Fibroblast of skin of scalp (primary cell): ENCODE measurements around the gene MAPKBP1.
A peak's percentile ranks its signal among the peaks of the same experiment; 100 is the strongest.

Source experiments
- DNase-seq: peaks from one replicate; pipeline ENCODE4 v3.0.0-alpha.2; 2013

Gene MAPKBP1

DNA sequence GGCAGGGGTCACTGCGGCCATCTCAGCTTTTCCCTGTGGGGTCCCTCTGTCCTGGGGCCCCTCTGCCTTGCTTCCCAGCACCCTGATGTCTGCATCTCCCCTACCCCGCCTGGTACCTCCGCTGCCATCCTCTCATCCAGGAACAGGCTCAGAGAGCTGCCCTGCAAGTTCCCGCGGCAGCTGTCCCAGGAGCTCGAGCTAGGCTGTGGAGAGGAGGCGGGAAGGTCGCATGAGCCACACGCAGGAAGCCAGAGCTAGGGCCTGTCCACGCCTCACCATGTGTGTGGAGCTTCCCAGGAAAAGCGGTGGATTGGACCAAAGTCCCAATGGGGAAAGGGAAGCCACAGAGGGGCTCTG lies 76.9 kb downstream of the MAPKBP1 start:
- no peak for DNase-seq

DNA sequence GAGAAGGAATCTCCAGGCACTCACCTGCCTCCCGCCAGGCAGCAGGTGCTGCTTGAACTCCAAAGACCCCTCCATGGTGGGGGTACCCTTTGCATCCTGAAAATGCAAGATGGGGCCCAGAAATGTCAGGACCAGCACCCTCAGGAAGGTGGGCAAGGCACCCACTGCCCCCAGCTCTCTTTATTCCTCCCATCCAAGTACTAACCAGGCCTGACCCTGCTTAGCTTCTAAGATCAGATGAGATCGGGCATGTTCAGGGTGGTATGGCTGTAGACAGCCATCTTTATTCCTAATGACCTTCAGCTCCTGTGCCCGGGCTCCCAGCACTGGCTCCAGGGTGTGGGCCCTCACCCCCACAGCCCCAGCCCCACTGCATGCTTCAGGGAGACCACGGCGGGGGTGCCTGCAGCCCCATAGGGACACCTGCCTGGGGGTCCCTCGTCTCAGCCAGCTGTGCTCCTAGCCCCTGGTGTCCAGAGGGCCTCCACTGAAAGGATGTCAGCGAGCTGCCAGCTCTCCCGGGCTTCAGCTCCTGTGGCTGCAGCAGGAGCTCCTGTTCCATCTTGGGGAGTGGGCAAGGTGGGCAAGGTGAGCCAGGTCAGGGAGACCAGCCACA lies 77.6 kb downstream of the MAPKBP1 start:
- DNase-seq: no peak

DNA sequence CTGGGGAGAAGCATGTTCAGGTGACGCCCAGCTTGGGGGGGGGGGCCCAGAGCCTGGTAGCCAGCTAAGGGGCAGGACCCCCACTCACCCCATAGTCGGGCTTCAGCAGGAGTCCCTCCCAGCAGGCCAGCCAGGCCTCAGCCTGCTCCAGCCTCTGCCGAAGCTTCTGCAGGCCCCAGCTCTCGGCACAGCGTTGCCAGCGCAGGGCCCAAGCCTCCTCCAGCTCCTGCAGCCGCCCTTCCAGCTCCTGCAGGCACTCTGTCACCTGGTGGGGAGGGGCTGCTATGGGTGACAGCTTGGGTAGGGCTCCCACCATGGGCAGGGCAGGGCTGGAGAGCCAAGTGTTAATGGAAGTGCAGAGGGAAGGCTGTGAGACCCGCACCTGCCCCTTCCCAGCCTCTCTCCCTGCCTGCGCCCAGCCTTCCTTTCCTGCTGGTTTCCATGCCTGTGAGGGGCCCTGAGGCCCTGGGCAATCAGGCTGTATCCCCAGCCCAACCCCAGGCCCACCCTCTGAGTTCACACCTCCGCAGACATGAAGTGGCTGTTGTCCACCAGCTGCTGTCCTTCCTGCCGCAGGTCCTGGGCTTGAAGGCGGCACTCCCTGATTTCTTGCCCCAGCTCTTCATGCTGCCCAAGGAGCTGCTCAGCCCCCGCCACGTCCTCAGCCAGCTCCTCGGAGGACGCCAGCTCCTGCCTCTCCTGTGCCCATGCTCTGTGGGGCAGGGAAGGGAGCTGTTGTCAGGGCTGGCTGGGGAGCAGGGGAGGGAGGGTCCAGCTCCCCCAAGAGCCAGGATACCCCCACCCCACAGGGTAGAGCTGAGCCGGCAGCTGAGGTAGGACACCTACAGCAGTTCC lies 78.7 kb downstream of the MAPKBP1 start:
- no peak for DNase-seq

DNA sequence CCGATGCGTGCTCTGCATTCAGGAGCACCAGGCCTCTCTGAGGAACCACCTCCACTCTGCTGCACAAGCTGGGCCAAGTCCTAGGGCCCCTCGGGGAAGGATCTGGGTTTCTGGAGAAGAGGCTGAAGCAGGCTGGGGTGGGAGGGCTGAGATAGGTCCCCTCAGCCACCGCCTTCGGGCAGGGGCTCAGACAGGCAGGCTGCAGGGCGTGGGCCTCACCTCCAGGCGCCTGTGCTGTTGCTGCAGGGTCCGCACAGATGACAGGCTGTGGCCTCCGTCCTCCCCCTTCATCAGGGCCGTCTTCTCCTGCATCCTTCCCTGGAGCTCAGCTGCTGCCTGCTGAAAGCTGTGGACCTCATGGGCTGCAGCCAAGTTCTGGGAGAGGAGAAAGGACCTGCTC lies 79.5 kb downstream of the MAPKBP1 start:
- no peak for DNase-seq

DNA sequence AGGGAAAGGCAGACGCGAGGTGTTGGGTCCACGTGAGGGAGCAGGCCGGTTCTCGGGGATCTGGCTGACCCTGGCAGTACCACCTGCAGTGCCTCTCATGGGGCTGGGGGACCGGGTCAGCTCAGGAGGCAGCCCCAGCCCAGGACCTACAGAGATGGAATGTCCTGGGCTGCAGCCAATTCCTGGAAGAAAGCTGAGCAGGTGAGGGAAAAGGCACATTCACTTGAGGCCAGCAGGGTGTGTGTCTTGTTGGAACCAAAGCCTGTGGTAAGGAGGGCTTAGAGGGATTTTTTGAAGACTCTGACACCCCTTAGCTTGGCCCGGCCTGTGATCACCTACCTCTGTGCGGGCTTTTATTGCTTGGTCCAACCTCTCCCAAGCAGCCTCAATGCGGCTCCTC lies 80.2 kb downstream of the MAPKBP1 start:
- no peak for DNase-seq

DNA sequence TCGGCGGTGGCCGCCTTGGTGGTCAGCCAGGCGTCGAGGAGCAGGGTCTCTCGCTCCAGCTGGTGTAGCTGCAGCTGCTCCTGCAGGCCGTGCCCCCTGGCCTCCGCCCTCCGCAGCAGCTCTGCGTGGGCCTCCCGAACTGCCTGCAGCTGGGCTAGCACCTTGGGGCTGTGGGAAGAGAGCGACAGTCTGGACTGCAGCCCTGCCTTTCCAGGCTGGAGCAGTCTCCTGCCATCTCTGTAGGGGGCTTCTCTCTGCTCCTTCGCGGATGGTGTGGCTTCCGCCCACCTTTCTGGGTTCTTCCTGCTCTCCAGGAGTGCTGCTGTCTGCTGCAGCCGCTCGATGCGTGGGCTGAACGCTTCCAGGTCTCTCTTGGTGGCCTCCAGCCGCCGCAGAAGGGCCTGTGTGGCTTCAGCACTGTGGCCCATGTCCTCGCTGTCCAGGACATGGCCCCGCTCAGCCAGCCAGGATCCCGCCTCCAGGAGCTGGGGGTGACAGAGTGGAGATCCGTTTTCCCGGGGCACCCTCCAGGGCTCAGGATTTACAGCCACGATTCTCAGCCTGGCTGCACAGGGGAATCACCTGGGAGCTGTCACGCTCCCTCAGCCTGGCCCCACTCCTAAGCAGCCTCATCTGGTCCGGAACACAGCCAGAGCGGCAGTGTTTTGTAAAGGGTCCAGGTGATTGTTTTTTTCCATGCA lies 81.1 kb downstream of the MAPKBP1 start:
- no peak for DNase-seq

DNA sequence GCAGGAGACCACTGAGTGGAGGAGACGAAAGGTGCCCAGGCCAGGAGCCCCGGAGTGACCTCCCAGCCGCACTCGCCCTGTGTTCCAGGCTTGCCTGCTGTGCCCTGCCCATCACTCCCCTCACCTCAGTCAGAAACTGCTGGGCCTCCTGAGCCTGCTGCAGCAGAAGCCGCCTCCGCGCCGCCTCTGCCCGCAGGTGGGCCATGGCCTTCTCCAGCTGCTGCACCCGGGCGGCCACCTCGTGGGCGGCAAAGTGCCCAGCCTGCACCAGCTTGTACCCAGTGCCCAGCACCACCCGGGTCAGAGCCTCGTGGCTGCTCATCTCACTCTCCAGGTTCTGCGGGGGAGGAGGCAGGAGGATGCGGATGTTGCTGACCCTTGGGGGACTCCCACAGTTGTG lies 82.0 kb downstream of the MAPKBP1 start:
- no peak for DNase-seq

DNA sequence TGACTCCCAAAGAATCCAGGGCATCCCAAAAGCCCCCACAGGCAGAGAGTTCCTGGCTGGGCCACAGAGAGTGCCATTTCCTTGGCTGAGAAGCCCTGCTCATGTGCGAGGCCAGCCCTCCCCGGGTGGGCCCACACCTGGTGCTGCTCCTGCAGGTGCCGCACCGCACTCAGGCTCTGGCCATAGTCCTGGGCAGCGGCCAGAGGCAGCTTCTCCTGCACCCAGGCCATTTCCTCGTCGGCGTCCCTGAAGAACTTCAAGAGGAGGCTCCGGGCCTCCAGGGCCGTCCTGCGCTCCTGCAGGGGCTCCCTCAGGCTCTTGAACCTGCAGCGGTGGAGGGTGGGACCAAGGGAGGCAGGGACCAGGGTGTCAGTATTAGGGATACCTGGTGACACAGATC lies 82.4 kb downstream of the MAPKBP1 start:
- no peak for DNase-seq

DNA sequence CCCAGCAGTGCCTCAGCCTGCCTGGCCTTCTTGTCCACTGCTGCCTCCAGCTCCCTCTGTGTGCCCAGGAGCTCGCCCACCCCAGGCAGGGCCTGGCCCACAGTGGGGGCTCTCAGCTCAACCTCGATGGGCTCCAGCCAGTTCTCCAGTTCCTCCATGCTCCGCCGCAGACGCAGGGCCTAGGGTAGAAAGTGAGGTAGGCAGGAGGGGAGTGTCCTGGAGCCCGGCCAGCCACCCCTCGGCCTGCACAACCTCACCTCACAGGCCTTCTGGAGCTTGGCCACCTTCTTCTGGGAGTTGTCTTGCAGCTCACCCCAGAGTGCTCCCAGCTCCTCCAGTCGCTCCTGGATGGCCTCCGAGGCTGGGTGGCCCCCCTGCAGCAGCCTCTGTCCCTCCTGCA lies 83.0 kb downstream of the MAPKBP1 start:
- DNase-seq: no peak

DNA sequence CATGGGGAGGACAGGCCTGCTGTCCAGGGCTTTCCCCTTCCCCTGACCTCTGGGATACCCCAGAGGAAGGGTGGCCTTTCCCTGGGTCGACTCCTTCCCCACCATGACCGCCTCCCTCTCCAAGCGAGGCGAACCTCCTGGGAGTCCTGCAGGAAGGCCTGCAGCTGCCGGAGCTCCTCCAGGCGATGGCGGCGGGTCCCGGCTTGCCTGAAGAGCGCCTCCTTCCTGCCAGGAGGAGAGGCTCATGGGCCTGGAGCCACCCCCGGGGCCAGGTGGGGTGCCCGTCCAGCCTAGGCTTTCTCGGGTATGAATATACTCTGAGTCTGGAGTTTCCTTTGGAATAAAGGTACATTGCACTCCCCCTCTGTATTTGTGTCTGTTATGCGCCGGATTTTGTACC lies 84.5 kb downstream of the MAPKBP1 start:
- DNase-seq: no peak

DNA sequence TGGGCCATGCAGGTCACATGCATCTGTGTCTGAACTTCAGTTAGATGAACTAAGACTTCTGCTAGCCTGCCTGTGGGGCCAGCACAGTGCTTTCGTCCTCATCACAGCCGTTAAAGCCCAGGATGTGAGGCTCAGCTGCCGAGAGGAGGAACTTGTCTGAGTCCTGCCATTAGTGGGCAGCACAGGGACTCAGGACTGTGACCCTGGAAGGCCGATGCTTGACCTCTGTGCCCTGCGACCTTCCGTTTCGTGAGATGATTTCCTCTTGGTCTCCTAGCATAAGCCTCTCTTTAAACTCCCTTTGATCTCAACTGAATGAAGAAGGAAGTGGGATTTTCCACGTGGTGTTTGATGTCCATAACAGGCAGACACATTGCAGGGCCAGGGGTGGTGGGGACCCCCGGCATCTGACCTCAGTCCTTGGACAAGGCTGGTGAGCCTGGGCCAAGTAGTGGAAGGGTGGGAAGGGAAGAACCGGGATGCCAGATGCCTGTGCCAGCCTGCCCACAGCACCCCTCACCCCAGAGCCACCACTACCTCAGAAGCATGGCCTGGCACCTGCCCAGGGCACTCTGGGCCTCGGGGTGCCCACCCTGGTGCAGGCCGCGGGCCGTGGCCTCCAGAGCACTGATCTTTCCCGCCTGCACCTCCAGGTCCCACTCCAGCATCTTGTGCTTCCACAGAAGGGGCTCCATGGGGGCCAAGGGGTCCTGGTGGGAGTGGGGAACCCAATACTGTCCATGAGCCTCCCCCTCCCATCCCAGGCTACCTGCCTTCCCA lies 86.0 kb downstream of the MAPKBP1 start:
- no peak for DNase-seq

DNA sequence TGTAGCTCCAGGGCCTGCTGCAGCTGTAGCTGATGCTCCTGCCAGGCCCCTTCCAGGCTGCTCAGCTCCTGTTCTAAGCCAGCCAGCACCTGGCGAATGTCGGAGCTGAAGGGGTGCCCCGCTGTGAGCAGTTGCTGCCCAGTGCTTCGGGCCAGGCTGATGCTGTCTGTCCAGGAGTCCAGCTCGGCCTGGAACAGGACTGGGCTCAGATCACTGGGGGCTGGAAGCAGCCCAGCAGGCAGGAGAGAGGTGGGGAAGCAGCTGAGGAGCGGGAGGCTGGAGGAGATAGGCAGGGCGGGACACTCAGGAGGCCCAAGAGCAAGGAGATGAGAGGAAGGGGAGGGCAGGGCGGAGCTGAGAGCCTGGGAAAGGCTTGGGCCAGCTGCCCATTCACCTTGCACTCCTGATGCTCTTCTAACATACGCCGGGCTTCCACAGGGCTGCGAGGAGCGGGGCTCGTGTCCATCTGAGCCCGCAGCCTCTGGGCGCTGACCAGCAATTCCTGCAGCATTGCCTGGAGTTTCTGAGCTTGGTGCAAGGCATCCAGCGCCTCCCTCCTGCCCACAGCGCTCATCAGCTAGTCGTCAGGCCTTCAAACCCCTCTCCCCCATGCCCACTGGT lies 87.6 kb downstream of the MAPKBP1 start:
- DNase-seq: no peak

DNA sequence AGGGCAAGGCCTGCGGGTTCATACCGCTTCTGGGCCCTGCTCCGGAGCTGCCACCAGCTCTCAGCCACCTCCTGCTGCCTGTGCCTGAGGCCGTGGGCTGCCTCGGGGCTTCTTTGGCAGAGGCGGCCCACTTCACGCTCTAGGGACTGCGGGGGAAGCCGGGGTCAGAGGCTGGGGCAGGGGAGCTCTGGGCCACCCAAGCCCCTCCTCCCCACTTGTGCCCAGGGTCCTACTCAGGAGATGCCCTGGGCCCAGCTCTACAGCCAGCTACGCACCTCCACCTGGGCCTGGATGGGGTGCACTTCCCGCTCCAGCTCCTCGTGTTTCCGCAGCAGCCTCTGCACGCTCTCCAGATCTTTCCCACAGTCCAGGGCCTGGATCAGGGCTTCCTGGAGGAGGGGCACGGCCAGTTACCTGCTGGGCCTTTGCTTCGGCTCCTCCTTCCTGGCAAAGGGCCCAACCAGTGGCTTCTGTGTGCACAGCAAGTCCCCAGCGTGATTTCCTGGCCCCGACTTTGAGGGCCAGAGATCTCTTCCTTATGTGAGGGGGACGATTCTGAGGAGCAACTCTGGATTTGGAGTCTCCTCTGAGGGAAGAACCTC lies 88.3 kb downstream of the MAPKBP1 start:
- peak; percentile 5 for DNase-seq

DNA sequence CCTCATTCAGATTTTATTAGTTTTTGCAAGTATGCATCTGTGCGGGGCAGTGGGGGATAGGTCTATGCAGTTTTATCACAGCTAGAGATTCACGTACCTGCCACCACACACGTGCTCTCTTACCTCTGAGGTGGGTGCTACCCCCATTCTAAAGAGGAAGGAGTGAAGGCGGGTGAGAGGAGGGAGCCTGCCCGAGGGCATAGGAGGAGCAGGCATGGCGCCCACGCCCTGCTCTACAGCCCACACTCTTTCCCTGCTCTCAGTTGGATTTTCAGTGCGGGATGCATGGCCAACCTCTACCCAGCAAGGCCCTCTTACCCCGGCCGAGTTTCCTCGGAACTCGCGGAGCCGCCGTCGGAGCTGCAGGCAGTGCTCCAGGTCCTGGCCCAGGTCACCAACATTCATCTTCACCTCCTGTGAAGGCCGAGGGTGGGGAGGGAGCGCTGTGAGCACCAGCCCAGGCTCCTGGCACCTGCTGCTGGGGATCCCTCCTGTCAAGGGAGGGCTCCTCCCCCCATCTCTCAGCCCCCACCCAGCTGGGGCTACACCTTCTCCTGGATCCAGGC lies 91.3 kb downstream of the MAPKBP1 start:
- no peak for DNase-seq

DNA sequence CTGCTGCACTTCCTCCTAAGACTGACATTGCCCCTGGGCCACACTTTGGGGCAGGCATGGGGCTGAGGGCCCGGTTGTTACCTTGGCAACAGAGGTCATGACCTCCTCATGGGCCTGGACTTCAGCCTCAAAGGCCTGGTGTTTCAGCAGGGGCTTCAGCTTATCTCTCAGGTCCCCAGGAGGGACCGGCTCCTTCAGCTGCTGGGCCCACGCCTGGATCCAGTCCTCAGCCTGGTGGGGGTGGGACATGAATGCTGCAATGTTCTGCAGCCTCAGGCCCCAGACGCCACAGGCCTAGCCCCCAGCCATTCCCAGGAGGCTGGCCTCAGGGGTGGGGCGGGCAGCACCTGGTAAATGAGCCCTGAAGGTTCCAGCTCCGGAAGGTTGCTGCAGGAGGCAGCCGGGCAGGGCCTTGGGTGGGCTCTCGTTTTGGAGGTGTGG lies 92.0 kb downstream of the MAPKBP1 start:
- no peak for DNase-seq

DNA sequence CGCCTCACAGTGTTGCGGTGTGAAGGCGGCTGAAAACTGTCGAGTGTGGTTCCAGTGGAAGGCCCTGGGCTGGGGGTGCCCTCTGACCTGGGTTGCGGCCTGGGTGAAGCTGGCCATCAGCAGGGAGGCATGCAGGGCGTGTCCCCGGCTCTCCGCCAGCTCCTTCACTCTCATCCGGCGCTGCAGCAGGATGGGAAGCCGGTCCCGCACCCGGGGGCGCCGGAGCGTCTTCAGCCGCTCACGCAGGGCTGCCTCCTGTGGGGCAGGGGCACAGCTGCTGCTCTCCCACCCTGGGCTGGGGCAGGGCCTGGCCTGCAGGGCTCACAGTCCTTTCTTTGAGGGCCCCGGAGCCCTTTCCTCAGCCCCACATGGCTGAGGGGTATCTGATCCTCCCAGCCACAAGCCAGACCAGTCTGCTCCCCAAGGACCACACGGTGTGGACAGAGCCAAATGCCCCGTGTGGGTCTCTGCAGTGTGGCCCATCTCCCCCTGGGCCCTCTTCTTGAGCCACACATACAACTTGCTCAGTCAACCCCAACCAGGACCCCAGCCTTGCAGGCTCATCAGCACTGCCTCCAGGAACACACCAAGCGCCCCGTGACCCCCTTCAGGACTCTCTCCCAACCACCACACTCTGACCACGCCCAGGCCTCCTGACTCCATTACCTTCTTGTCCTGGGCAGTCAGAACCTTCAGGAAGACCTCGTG lies 92.7 kb downstream of the MAPKBP1 start:
- DNase-seq: no peak

DNA sequence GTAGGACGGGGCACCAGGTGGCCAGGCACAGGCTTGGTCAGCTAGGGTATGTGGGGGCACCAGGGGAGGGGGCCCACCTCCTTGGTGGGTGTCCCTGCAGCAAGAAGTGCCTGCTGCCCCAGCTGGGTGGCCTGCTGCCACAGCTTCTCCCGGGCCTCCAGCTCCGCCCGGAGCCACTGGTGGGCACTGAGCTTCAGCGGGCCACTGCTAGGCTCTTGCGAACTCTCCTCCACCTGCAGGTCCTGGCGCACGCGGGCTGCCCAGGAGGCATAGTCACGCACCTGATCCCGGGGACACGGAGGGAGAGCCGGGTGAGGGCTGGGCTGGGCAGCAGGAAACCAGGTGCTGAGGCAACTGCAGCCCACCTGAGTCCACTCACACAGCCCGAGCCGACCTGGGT lies 94.0 kb downstream of the MAPKBP1 start:
- DNase-seq: no peak

DNA sequence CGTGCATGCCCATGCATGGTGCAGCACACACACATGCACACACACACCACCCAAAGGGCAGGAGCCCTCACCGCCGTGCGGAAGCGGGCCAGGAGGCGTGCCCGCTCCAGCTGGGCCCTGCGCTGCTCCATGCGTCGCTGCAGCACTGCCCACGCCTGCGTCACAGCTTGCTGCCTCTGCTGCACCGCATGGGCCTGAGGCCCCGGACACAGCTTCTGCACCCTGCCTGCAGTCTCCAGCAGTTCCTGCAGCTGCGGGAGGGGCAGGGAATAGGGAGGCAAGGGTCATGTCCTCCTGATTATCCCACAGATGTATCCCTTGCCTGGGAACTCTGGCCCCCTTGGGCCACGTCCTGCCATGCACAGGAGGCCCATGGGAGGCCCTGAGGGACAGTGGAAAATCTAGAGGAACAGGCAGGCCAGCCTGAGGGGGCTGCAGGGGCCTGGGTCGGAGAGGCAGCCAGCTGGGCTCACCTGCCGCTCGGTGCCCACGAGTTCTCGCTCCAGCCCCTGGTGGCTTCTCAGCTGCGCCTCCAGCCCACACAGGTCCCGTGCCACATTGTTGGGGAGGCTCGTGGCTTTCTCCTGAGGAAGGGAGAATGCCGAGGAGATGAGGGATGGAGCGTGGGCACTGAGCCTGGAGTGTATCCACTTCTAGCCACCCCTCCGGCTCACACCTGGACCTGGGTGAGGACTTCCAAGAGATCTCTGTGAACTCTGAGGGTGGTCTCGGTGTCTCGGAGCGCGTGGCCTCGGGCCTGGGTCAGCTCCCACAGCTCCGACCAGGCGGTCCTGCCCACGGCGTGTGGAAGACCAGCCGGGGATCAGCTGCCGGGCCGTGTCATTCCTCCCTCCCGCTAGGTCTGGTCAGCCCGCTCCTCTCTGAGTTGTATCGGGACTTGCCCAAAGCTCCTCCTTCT lies 95.7 kb downstream of the MAPKBP1 start:
- no peak for DNase-seq

DNA sequence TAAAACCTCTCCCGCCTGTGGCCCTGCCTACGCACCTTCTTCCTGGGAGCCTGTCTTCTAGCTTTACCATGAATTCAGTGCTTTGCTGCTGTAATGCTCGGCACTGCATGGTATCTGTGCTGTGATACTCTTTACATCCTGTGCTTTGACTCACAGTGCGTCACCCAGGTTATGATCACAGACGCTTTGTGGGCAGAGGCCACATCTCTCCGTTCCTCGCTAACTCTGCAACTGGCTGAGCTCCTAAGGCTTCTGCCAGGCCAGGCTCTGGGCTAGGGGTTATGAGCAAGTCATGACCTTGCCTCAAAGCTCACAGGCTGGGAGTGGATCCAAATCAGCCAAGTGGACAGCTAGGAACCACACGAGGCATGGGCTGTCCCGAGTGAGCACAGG lies 96.4 kb downstream of the MAPKBP1 start:
- DNase-seq: no peak
